HepG2 (cell line): ENCODE data around the gene P3H3. TPM values are rescaled to one million over a fixed set of nuclear protein-coding genes. Genes with fewer than 3 reads are reported as not detected.

ENCODE experiments used
- ATF6 ChIP-seq: sonication (generic); formaldehyde crosslinking; conservative IDR thresholded peaks from 2 replicates; pipeline ENCODE4 v1.4.0; 2020; ENCODE audit warnings: missing genetic modification reagents
- ELK4 ChIP-seq: sonication (generic); formaldehyde crosslinking; IDR thresholded peaks from 2 replicates; pipeline ENCODE4 v1.9.0; 2021; ENCODE audit warnings: missing genetic modification reagents, borderline replicate concordance
- GATAD2A ChIP-seq: IDR thresholded peaks from 2 replicates; pipeline ENCODE4 v1.6.1; 2016
- HNRNPK ChIP-seq: fragments of 200-400 bp; formaldehyde crosslinking; IDR thresholded peaks from 2 replicates; pipeline ENCODE4 v1.6.1; 2018; ENCODE audit warnings: low read length, low read depth, moderate library complexity, mild to moderate bottlenecking; ENCODE audit not compliant: poor library complexity, severe bottlenecking
- KLF15 ChIP-seq: sonication (generic); formaldehyde crosslinking; IDR thresholded peaks from 2 replicates; pipeline ENCODE4 v1.8.1; 2023; ENCODE audit warnings: borderline replicate concordance, mild to moderate bottlenecking, inconsistent platforms, missing genetic modification reagents, mixed read lengths
- MAZ ChIP-seq, 2 experiments: sonication (generic) in 1 of 2; formaldehyde crosslinking in 1 of 2; IDR thresholded peaks; 2 replicates each; pipeline versions ENCODE4 v1.5.0 to v1.6.1; 2012 to 2020; ENCODE audit warnings: low read depth in 2 of 2, mild to moderate bottlenecking in 2 of 2, borderline replicate concordance in 1 of 2, improper control_type of control experiment in 1 of 2, low read length in 1 of 2, missing genetic modification reagents in 1 of 2, moderate library complexity in 1 of 2
- MEF2D ChIP-seq: sonication (generic); formaldehyde crosslinking; IDR thresholded peaks from 2 replicates; pipeline ENCODE4 v1.5.1; 2020; ENCODE audit warnings: mild to moderate bottlenecking, missing genetic modification reagents
- ZNF251 ChIP-seq: sonication (generic); formaldehyde crosslinking; IDR thresholded peaks from 2 replicates; pipeline ENCODE4 v1.9.0; 2021; ENCODE audit warnings: mild to moderate bottlenecking, missing genetic modification reagents
- ZNF275 ChIP-seq: sonication (generic); formaldehyde crosslinking; IDR thresholded peaks from 2 replicates; pipeline ENCODE4 v1.8.0; 2022; ENCODE audit warnings: missing genetic modification reagents, mild to moderate bottlenecking, inconsistent platforms, borderline replicate concordance
- ZNF605 ChIP-seq: sonication (generic); formaldehyde crosslinking; IDR thresholded peaks from 2 replicates; pipeline ENCODE4 v1.8.0; 2022; ENCODE audit warnings: mild to moderate bottlenecking, missing genetic modification reagents
- ZNF784 ChIP-seq: sonication (generic); formaldehyde crosslinking; IDR thresholded peaks from 2 replicates; pipeline ENCODE4 v1.5.1; 2020; ENCODE audit warnings: missing genetic modification reagents, mild to moderate bottlenecking, borderline replicate concordance
- ZNF792 ChIP-seq: IDR thresholded peaks from 2 replicates; pipeline ENCODE4 v1.6.1; 2016
- polyA plus RNA-seq, 8 experiments: library from polyadenylated mRNA; depleted of rRNA in 3 of 8; stranded (reverse) in 7 of 8; unstranded in 1 of 8; fragments of >200 nt; fragmentation: Illumina TruSeq in 4 of 8; extraction: Trizol in 4 of 8; gene quantifications; 2 replicates each; pipeline versions ENCODE4 v1.2.1 to v1.2.3, GENCODE V29; 2011 to 2016; ENCODE audit warnings: low read depth in 4 of 8, missing spikeins in 1 of 8, mixed read lengths in 1 of 8; ENCODE audit not compliant: insufficient read depth in 1 of 8
- total RNA-seq, 5 experiments: library from RNA; depleted of rRNA; stranded (reverse); fragments of >200 nt; fragmentation: Illumina TruSeq; extraction: Trizol; gene quantifications; 2 replicates each; pipeline ENCODE4 v1.2.3, GENCODE V29; 2016; ENCODE audit warnings: low read depth in 1 of 5
- TF ChIP-seq, protein P1 (sequence below): sonication (generic); formaldehyde crosslinking; IDR thresholded peaks from 2 replicates; pipeline ENCODE4 v1.4.0; 2020; ENCODE audit warnings: missing genetic modification reagents, borderline replicate concordance
- TF ChIP-seq, protein P2 (sequence below): sonication (generic); formaldehyde crosslinking; conservative IDR thresholded peaks from 2 replicates; pipeline ENCODE4 v1.4.0; 2020; ENCODE audit warnings: missing genetic modification reagents
- TF ChIP-seq, protein P3 (sequence below): sonication (generic); formaldehyde crosslinking; IDR thresholded peaks from 2 replicates; pipeline ENCODE4 v1.4.0; 2020; ENCODE audit warnings: missing genetic modification reagents

The P3H3 gene
- total and polyA plus RNA-seq, 2 of the 13 experiments (the other 11 are each of a cell fraction or from before 2014, with no cell fraction given) = 20.1 to 20.5 TPM

DNA sequence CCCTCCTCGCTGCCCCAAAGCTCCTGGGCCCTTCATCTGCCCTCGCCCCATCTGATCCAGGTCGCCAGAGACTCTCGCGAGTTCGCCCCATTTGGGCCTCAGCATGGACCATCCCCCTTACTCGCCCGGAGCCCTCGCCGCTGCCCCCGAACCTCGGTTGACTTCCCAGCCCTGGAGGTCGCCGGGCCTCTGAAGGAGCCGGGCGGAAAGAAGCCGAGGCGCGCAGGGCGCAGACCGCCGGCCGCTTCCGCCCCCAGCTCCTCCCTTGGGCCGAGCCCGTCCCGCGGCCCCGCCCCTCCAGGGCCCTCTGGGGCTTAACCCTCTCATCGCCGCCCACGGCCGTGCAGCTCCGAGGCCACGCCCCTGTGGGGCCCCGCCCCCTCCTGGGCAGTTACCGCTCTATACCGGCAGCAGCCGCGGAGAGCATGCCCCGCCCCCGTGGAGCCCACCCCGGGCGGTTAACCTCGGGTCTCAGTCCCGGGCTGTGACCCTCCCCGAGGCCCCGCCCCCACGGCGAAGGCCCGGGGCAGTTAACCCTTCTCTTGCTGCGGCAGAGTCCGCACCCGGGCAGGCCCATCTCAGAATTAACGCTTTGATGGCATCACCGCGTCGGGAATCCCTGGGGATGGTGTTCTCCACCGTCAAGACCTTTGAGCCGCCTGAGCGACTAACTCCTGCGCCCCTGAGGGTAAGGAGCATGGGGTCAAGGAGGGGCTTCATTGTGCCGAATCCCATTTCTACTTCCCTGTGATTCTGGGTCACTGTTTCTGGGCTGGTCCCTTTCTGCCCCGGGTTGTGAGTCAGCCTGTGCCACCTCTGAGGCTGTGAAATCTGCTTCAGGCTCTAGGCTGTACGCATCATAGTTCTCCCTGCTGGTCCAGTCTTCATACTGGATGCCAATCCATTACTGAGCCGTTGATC is 45.1 kb downstream of the P3H3 start, which contains the start of gene SPSB2 (continued):
- TF ChIP-seq ZNF275 (CRISPR knock-in tag) (no peak), KLF15 (0 out of 2 replicates have a peak, but pooled peaks have one; percentile 1), MAZ (IDR thresholded peaks at IDR 0.05; ENCODE audit: borderline replicate concordance, low read depth, low read length) (peak; percentile 89), MAZ (CRISPR knock-in tag; IDR thresholded peaks at IDR 0.05; ENCODE audit: low read depth) (peak; percentile 74), ELK4 (CRISPR knock-in tag) (no peak), GATAD2A (peak; percentile 61), ZNF605 (CRISPR knock-in tag) (peak; percentile 49; the same call in 1 of the 2 replicates), HNRNPK (peak; percentile 84), ATF6 (no peak), MEF2D (CRISPR knock-in tag) (peak; percentile 53), ZNF792 (CRISPR knock-in tag) (peak; percentile 24; the same call in 1 of the 2 replicates), ZNF251 (CRISPR knock-in tag) (no peak), ZNF784 (CRISPR knock-in tag) (peak; percentile 5; the same call in 1 of the 2 replicates)
- TF ChIP-seq, protein P1, sequence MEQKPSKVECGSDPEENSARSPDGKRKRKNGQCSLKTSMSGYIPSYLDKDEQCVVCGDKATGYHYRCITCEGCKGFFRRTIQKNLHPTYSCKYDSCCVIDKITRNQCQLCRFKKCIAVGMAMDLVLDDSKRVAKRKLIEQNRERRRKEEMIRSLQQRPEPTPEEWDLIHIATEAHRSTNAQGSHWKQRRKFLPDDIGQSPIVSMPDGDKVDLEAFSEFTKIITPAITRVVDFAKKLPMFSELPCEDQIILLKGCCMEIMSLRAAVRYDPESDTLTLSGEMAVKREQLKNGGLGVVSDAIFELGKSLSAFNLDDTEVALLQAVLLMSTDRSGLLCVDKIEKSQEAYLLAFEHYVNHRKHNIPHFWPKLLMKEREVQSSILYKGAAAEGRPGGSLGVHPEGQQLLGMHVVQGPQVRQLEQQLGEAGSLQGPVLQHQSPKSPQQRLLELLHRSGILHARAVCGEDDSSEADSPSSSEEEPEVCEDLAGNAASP = peak; percentile 27; the same call in 1 of the 2 replicates
- TF ChIP-seq, protein P2, sequence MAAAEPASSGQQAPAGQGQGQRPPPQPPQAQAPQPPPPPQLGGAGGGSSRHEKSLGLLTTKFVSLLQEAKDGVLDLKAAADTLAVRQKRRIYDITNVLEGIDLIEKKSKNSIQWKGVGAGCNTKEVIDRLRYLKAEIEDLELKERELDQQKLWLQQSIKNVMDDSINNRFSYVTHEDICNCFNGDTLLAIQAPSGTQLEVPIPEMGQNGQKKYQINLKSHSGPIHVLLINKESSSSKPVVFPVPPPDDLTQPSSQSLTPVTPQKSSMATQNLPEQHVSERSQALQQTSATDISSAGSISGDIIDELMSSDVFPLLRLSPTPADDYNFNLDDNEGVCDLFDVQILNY (CRISPR knock-in tag) = no peak; the same call in 1 of the 2 replicates
- TF ChIP-seq, protein P3, sequence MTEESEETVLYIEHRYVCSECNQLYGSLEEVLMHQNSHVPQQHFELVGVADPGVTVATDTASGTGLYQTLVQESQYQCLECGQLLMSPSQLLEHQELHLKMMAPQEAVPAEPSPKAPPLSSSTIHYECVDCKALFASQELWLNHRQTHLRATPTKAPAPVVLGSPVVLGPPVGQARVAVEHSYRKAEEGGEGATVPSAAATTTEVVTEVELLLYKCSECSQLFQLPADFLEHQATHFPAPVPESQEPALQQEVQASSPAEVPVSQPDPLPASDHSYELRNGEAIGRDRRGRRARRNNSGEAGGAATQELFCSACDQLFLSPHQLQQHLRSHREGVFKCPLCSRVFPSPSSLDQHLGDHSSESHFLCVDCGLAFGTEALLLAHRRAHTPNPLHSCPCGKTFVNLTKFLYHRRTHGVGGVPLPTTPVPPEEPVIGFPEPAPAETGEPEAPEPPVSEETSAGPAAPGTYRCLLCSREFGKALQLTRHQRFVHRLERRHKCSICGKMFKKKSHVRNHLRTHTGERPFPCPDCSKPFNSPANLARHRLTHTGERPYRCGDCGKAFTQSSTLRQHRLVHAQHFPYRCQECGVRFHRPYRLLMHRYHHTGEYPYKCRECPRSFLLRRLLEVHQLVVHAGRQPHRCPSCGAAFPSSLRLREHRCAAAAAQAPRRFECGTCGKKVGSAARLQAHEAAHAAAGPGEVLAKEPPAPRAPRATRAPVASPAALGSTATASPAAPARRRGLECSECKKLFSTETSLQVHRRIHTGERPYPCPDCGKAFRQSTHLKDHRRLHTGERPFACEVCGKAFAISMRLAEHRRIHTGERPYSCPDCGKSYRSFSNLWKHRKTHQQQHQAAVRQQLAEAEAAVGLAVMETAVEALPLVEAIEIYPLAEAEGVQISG (CRISPR knock-in tag) = peak; percentile 73; the same call in 1 of the 2 replicates
